Caco-2 (cell line): Measurements from ENCODE around the gene CBY2. TPM values are rescaled to one million over a fixed set of nuclear protein-coding genes. Genes with fewer than 3 reads are reported as not detected.

ENCODE experiments used
- BruUV-seq: library from RNA; stranded (reverse); fragments of 400-500 nt; replicated peaks from 2 replicates; lab custom pipeline; 2021; lab: Mats Ljungman, UMichigan
- CTCF ChIA-PET: fragments of 300-600 bp; sonication (Branson Sonifier 250); formaldehyde crosslinking; loops from one replicate; lab custom pipeline; 2022; ENCODE audit warnings: antibody characterized with exemption; lab: Charles Lee
- POLR2A ChIA-PET: fragments of 300-600 bp; sonication (Branson Sonifier 250); formaldehyde crosslinking; loops from one replicate; lab custom pipeline; 2022; ENCODE audit warnings: antibody characterized with exemption; lab: Charles Lee
- DNase-seq, 2 experiments: peaks; one replicate each; pipeline versions ENCODE4 v3.0.0 to v3.0.0-alpha.2; 2020 to 2022
- H3K27me3 ChIP-seq: replicated peaks from 2 replicates; pipeline ENCODE4 v1.6.0; 2011; ENCODE audit warnings: low read length; ENCODE audit not compliant: control insufficient read depth, insufficient read depth
- H3K36me3 ChIP-seq: 2 replicates; pipeline ENCODE4 v1.5.1; 2011; ENCODE audit warnings: low read length; ENCODE audit not compliant: control insufficient read depth, insufficient read depth
- H3K4me1 ChIP-seq: fragments of 250-450 bp; sonication (Bioruptor Pico); 2 replicates; pipeline ENCODE4 v1.5.1; 2020; ENCODE audit warnings: mild to moderate bottlenecking
- H3K4me3 ChIP-seq: 2 replicates; pipeline ENCODE4 v1.5.1; 2011; ENCODE audit warnings: low read depth, mild to moderate bottlenecking, control low read depth, low read length
- H3K9me3 ChIP-seq: fragments of 250-450 bp; sonication (Bioruptor Pico); 2 replicates; pipeline ENCODE4 v1.5.1; 2020; ENCODE audit warnings: mild to moderate bottlenecking, moderate library complexity
- H3K27ac Mint-ChIP-seq: one replicate; pipeline ENCODE4 v1.8.0; 2022; ENCODE audit warnings: mixed read lengths; ENCODE audit not compliant: unreplicated experiment
- H3K27me3 Mint-ChIP-seq: one replicate; pipeline ENCODE4 v1.8.0; 2022; ENCODE audit warnings: mixed read lengths; ENCODE audit not compliant: insufficient read depth, unreplicated experiment
- H3K36me3 Mint-ChIP-seq: one replicate; pipeline ENCODE4 v1.8.0; 2022; ENCODE audit warnings: mild to moderate bottlenecking, mixed read lengths; ENCODE audit not compliant: insufficient read depth, unreplicated experiment
- H3K4me1 Mint-ChIP-seq: one replicate; pipeline ENCODE4 v1.8.0; 2022; ENCODE audit warnings: low read depth, mixed read lengths; ENCODE audit not compliant: unreplicated experiment
- H3K4me3 Mint-ChIP-seq: one replicate; pipeline ENCODE4 v1.8.0; 2022; ENCODE audit warnings: mild to moderate bottlenecking, moderate library complexity, mixed read lengths; ENCODE audit not compliant: unreplicated experiment
- H3K9me3 Mint-ChIP-seq: one replicate; pipeline ENCODE4 v1.8.0; 2022; ENCODE audit warnings: mixed read lengths; ENCODE audit not compliant: unreplicated experiment
- CTCF ChIP-seq, 2 experiments: fragments of 200-600 bp in 1 of 2; IDR thresholded peaks; 1 replicate in 1 of 2; 2 replicates in 1 of 2; pipeline versions ENCODE4 v1.5.1 to v1.8.0; 2011 to 2022; ENCODE audit warnings: antibody characterized with exemption in 1 of 2, control low read depth in 1 of 2, inconsistent platforms in 1 of 2, low read depth in 1 of 2, low read length in 1 of 2, mild to moderate bottlenecking in 1 of 2, moderate library complexity in 1 of 2; ENCODE audit not compliant: insufficient read depth in 1 of 2, severe bottlenecking in 1 of 2, unreplicated experiment in 1 of 2
- intact Hi-C: fragments of 100-400 bp; cut with micrococcal nuclease; formaldehyde crosslinking; loops from one replicate; pipeline ENCODE4 v1.10.0; 2022; ENCODE audit not compliant: unreplicated experiment
- total RNA-seq: library from RNA; stranded (reverse); gene quantifications from 2 replicates; pipeline ENCODE4 v1.2.3, GENCODE V29; 2022

Gene CBY2
- total RNA-seq, 1 experiment from 2014 or later: 0.91 TPM

GRCh38 chr13:45691667-45692066, 10.5 kb upstream of the CBY2 start:
- no peak overlapping the region for H3K4me3 Mint-ChIP-seq
- no peaks in the 10 kb centered on the region for H3K27me3 Mint-ChIP-seq
- ChIA-PET CTCF (no interaction called here), POLR2A (interaction anchor here (0.5 kb wide), 1 partner anchor 148 kb away, joined by 3 read pairs; no protein-coding TSS in a partner anchor)
- H3K9me3 Mint-ChIP-seq: no peaks in the 10 kb centered on the region
- no peak for TF ChIP-seq CTCF (IDR thresholded peaks at IDR 0.05; ENCODE audit: insufficient read depth in 1 of 2, low read depth in 1 of 2, low read length in 1 of 2, severe bottlenecking in 1 of 2, unreplicated experiment in 1 of 2)
- intact Hi-C loops: no loop called here
- DNase-seq: no peak
- Histone ChIP-seq H3K9me3 (peaks cover 5% of the 10 kb centered on the region), H3K4me1 (no peaks in the 10 kb centered on the region), H3K4me3 (no peak overlapping the region), H3K36me3 (no peaks in the 10 kb centered on the region), H3K27me3 (no peaks in the 10 kb centered on the region)
- no peak overlapping the region for H3K27ac Mint-ChIP-seq
- H3K4me1 Mint-ChIP-seq: no peaks in the 10 kb centered on the region
- no TSS peak for BruUV-seq
- H3K36me3 Mint-ChIP-seq: no peaks in the 10 kb centered on the region

- ChIA-PET POLR2A (no interaction called here), CTCF (no interaction called here)
- H3K36me3 ChIP-seq: no peaks in the 10 kb centered on the region
- Mint-ChIP-seq H3K27me3 (no peaks in the 10 kb centered on the region), H3K9me3 (no peaks in the 10 kb centered on the region), H3K4me3 (no peak overlapping the region), H3K27ac (no peak overlapping the region), H3K4me1 (no peaks in the 10 kb centered on the region), H3K36me3 (no peaks in the 10 kb centered on the region)
- no peaks in the 10 kb centered on the region for H3K27me3 ChIP-seq
- intact Hi-C loops: no loop called here
- no peak for TF ChIP-seq CTCF (IDR thresholded peaks at IDR 0.05; ENCODE audit: insufficient read depth in 1 of 2, low read depth in 1 of 2, low read length in 1 of 2, severe bottlenecking in 1 of 2, unreplicated experiment in 1 of 2)
- H3K4me3 ChIP-seq: no peak overlapping the region
- H3K9me3 ChIP-seq: peaks cover 5% of the 10 kb centered on the region
- no peaks in the 10 kb centered on the region for H3K4me1 ChIP-seq
- DNase-seq: no peak
- no TSS peak for BruUV-seq
These were observed 6.9 kb upstream of the CBY2 start for GRCh38 chr13:45695198-45695730.

- Mint-ChIP-seq H3K4me1 (no peaks in the 10 kb centered on the region), H3K36me3 (no peaks in the 10 kb centered on the region), H3K27me3 (no peaks in the 10 kb centered on the region), H3K27ac (no peak overlapping the region), H3K4me3 (no peak overlapping the region), H3K9me3 (no peaks in the 10 kb centered on the region)
- CTCF ChIA-PET: no interaction called here
- Histone ChIP-seq H3K9me3 (peaks cover 5% of the 10 kb centered on the region), H3K4me3 (no peak overlapping the region), H3K27me3 (no peaks in the 10 kb centered on the region), H3K4me1 (no peaks in the 10 kb centered on the region), H3K36me3 (no peaks in the 10 kb centered on the region)
- intact Hi-C loops: no loop called here
- TF ChIP-seq CTCF (IDR thresholded peaks at IDR 0.05; ENCODE audit: insufficient read depth in 1 of 2, low read depth in 1 of 2, low read length in 1 of 2, severe bottlenecking in 1 of 2, unreplicated experiment in 1 of 2): no peak
- BruUV-seq: no TSS peak
- no peak for DNase-seq
- POLR2A ChIA-PET: no interaction called here
These were observed 5.4 kb upstream of the CBY2 start for GRCh38 chr13:45696610-45697226.
